Activated naive CD4-positive, alpha-beta T cell (primary cell): Measurements from ENCODE around the gene FPGT.
"Not testable (repeated sequence)": the region's sequence is repeated elsewhere in the genome, so short reads cannot be mapped to it uniquely, and the experiment has no call there.

Source experiments
- DNase-seq, 4 experiments: peaks; one replicate each; lab custom pipeline; 2025; lab: John Stamatoyannopoulos, UW

FPGT gene

DNA sequence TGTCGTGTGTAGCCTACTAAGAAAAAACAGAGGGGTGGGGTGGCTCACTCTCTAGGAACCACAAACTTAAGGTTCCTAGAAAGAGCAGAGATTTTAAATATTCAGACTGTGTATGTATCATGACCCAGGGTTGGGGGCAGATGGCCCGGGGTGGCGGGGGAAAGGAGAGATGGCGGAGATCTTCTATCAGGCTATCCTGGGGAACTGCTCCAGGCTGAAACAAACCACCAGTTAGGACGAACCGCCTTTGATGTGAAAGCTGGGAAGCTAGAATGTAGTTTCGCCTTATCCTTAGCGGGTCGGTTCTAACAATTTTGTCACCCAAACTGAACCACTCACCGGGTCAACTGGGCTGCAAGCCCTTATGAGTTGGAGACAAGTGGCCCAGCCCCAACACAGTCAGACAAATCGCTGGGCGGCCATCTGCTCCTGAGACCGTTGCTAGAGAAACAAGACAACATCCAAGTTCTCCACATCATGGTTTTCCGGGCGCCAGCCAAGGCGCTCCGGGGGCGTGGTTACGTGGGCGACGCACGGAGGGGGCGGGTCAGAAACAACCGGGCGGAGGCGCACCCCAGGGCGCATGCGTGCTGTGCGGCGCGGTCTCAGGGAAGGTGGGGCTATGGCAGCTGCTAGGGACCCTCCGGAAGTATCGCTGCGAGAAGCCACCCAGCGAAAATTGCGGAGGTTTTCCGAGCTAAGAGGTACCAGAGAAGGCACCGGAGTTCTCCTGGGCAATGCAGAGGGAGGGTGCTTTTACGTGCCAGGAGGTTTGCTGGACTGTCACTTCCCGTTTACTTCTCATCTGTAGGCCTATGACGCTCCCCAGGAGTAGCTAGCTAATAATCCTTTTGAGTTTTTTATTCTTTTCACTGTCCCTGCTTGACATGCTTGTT, at the start of gene FPGT, which contains the start of gene LRRIQ3:
Gene FPGT, plus strand, starts transcription at position 586 of the 896 bp plus-strand sequence. Its CDS starts 37 bp downstream, at position 623.
Gene LRRIQ3, minus strand, starts transcription at position 520 of the 896 bp plus-strand sequence. CDS start 14,492 bp downstream, outside the sequence.
- peak; percentile 88 to 94 (median 92) for DNase-seq

DNA sequence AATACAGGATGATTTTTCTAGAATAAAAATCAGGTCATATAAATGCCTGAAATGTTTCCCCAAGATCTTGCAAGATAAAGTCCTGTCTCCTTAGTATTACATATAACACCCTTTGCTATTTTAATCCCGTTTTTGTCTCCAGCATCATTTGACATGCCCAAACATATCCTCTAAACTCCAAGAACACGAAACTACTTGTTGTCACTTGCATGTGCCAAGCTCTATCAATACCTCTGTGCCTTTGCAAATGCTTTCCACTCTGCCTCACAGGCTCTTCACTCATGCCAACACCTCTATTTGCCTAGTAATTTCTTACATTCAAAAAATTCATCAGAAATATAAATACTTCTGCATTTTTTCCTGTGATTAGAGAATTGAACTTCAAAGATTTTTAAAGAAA, 38.0 kb upstream of the FPGT start:
- DNase-seq = no peak

DNA sequence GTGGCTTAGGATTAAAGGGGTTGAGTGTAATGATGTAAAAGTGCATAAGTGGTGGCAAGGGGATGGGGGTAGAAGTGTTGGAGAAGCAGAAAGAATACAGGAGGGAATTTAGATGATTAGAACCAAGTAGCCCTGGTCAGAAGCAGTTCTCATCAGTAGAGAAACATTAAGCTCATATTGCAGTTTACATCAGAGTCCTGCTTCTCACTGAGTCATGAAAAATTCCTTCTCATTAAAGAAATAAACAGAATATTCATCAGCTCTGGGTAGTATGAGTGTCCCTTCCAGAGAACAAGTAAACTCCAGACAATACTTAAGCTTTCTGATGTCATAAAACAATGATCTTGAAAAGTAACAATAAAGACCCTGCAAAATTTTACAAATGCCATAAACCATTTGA, 36.5 kb upstream of the FPGT start:
- no peak for DNase-seq

DNA sequence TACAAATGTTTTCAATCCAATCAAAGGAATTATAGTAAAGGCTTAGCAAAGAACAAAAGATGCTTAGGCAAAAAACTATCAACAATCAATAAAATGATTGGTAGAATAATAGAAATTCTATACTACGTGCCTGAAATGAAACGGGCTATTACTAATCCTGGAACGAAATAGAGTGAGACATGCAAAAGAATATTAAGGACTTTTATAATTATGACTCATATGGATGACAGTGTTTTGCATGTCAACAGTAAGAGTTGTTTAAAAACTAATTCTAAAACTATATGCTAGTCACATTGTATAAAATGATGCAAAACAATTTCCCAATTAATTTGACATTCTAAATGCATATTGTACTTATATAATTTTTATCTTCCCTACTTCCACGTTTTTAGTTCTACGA, 35.7 kb upstream of the FPGT start:
- no peak for DNase-seq

DNA sequence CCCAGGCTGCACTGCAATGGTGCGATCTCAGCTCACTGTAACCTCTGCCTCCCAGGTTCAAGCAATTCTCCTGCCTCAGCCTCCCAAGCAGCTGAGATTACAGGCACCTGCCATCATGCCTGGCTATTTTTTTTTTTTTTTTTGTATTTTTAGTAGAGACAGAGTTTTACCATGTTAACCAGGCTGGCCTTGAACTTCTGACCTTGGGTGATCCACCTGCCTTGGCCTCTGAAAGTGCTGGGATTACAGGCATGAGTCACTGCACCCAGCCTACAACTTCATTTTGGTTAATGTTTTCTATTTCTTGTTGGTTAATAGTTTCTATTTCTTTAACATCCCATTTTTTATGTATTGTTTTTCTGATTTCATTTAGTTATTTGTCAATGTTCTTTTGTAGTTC, 23.6 kb upstream of the FPGT start:
- not testable (repeated sequence) for DNase-seq

DNA sequence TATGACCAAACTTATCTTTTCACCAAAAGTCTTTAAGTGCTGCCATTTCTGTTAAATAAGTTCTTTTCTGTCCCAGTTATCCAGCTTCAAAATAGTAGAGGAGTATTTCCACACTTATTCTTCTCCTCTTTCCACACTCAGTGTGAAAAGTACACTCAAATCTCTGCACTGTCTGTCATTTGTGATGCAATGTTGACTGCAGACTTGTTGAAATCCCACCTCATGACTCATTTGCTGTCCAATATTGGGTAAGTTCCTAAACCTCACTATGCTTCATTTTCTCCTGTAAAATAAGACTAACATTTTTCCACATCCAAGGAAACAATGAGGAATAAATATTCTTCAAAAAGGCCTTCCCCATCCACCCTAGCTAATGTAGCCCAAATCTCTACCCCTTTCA, 17.6 kb upstream of the FPGT start:
- no peak for DNase-seq

DNA sequence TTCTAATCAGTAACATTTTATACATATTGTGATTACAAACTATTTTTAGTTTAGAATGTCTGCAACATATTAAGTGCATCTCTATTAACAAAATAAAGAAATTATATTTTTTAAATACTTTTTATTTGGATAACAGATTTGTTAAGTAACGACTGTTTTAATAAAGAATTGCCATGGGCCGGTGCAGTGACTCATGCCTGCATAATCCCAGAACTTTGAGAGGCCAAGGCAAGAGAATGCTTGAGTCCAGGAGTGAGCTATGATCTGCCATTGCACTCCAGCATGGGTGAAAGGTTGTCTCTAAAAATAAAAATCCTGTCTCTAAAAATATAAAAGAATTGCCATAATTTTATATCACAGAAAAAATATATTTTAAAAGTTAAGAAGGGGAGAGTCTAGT, 4.1 kb upstream of the FPGT start:
- no peak for DNase-seq

DNA sequence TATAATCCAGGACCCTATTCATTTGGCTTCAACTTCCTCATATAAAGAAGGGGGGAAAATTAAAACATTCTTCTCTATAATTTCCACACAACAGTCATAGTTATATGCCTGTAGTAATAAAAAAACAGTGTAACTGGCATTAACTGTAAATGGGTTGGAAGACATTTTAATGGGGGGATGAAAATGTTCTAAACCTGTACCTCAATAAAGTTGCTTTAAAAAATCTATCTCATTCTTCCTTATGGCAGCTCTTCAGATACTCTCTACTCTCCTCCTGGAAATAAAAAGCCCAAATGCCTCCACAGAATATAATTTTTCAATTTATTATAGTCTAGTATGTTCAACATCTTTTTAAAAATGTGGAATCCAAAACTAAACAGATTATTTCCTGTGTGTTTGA, 2.7 kb upstream of the FPGT start:
- no peak for DNase-seq

DNA sequence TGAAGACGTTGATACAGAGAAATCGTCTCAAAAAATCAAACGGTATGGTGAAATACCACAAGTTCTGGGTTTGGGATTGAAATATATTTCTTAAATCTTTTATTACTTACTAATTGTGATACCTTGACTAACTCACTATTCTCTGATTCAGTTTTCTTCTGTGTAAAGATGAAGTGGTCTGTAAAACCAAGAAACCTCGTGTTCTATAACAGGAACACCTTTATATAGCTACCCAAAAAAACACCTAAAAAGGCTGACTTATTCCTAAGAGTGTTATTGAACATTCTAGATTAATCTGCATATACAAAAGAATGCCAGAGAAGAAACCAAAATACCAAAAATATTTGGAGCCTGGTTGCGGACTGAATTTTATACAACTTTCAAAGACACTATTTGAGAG, 787 bp upstream of the FPGT start:
- DNase-seq = no peak

DNA sequence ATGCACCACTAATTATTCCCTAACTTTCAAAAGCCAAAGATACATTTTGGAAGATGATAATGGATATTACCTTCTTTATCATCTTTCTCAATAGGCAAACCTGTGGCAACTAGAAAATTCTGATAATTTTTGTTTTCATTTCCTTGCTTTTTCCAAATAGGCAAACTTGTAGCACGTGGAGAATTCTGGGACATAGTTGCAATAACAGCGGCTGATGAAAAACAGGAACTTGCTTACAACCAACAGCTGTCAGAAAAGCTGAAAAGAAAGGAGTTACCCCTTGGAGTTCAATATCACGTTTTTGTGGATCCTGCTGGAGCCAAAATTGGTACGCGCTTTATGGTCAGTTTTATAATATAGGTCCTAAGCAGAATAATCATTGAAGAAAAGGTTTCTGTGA, 1.5 kb downstream of the FPGT start:
- no peak for DNase-seq

DNA sequence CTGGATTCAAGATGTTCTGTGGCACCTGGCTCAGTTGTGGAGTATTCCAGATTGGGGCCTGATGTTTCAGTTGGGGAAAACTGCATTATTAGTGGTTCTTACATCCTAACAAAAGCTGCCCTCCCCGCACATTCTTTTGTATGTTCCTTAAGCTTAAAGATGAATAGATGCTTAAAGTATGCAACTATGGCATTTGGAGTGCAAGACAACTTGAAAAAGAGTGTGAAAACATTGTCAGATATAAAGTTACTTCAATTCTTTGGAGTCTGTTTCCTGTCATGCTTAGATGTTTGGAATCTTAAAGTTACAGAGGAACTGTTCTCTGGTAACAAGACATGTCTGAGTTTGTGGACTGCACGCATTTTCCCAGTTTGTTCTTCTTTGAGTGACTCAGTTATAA, 7.2 kb downstream of the FPGT start:
- no peak for DNase-seq

DNA sequence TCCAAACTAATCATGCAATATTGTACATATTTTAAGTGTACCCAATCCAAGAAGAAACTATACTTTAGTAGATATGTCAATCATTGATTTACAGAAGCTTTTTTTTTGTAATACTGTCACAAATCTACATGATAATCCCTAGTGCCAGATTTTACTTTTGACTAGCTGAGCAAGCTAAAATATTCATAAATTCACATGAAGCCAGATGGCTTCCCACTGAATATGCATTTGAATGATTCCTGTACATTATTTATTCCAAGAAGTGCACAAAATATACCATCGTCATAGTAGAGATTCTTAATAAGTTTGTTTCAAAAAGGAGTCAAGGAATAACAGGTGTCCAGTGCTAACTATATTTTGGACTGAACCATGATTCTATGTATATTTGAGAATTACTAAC, 17.2 kb downstream of the FPGT start:
- no peak for DNase-seq

DNA sequence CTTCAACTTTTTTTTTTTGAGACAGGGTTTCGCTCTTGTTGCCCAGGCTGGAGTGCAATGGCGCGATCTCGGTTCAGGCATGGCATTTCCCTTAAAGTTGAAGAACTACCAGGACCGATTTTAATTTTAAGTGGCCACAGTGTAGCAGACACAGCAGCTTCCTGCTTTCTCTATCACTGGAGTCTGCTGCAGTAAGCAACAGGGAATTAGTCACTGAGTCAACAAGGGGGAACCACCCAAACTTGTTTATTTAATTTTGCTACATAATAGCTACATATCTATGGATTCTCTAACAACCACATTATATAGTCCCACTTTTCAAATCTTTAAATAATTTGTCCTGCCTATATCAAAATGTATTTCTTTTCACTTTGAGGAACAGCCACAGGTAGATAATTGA, 24.7 kb downstream of the FPGT start:
- no peak for DNase-seq

DNA sequence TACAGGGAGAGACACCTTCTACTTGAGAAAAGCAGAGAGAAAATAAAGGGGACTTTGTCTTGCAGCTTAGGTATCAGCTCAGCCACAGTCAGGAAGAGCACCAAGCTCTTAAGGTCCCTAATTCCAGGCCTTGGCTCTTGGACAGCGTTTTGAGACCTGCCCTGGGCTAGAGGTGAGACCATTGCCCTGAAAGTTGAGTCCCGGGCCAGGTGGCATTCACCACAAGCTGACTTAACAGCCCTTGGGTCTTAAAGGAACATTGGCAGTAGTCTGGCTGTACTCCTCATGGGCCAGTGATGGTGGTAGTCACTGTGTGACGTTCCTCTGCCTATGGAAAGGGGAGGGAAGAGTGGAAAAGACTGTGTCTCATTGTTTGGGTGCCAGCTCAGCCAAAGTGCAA, 25.4 kb downstream of the FPGT start:
- no peak for DNase-seq

DNA sequence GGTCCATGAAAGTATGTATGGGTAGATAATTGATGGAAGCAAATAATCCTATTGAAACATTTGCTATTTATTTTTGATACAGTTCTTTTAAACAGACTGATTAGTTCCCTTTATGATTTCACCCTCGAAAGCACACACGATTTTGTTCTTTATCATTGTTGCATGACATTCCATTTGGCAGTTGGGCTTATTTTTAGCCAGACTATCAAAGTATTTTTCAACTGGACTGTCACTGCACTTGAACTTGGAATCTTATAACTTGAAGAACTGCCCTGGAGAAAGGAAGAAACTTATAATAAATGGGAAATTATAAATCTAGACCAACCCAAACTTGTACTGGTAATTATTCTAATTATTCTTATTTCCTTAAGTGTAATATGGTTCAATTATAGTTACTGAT, 37.1 kb downstream of the FPGT start, which contains the start of gene TNNI3K:
Gene TNNI3K, plus strand, starts transcription at position 235 of the 400 bp plus-strand sequence. Its CDS starts 65 bp downstream, at position 300.
- DNase-seq = no peak

DNA sequence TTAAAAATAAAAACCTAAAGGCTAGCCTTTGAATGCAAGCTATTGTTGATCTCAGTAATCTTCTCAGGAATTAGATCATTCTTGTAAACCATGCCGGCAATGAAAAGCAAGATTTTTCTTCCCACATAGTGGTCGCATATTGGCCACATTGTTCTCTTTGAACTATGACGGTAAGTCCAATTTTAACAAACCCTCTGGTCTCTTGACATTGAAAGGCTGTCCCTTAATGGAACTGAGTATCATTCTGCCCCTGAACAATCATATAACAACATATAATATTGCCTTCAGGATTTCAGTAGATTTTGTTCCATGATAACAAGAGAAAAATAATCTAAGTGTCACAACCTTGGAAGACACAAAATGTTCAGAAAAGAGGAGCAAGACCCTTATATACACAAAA, 38.4 kb downstream of the FPGT start:
- DNase-seq = no peak

DNA sequence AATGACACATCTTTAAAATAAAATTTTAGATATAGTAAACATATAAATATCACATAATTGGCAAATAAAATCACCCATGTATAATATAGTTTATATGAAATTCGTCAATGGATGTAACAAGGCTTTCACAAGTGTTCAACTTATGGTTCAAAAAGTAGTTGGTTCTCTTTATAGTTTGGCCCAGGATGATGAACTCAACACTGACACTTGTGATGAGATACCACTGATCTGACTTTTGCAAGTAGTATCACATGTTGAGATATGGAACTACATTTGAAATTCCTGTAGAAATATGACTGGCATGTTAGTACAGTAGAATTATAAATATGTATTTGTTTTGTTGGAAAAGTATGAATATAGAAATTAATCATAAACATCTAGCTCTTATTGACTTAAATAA, 39.0 kb downstream of the FPGT start:
- no peak for DNase-seq

DNA sequence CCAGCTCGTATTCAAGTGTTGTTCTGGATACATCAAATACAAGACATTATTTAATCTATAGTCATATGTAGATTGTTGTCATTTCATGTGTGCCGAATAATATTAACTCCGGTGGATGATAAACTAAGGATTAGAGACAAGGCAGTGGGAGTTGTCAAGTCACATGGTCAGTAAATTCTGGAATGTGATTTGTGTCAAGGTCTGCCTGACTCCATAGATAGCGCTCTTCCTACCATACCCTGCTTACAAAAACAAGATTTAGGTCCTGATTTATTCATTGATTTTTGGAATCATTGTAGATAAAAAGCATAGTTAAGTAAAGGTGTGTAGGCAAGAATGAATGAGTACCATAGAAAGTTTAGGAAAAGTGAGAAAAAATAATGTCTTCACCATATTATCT, 39.7 kb downstream of the FPGT start:
- no peak for DNase-seq

DNA sequence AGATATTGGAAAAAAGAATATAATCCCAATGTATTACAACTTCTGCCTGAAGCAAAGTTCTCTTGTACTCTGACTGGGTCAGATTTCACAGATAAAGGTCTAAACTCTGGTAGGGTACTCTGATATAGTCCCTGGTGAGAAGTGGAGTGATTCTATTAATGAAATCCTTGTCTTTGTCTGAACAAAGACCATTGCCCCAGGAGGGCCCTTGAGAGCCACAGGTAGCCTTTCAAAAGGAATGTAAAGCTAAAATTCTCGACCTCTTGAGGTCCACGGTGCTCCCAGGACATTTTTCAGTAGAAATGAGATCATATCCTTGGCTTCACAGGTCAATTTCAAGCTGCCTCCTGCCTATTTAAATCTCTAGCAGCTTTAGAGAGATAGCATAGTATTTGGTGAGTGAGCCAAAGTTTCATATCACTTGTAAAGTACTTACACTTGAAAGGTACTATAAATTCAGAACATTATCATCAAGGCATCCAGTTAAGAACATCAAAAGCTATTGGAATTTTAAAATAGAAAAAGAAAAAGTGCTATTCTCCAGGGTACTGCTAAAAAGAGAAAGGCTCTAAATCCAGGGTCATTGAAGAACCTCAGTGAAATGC, 47.2 kb downstream of the FPGT start:
- no peak for DNase-seq

DNA sequence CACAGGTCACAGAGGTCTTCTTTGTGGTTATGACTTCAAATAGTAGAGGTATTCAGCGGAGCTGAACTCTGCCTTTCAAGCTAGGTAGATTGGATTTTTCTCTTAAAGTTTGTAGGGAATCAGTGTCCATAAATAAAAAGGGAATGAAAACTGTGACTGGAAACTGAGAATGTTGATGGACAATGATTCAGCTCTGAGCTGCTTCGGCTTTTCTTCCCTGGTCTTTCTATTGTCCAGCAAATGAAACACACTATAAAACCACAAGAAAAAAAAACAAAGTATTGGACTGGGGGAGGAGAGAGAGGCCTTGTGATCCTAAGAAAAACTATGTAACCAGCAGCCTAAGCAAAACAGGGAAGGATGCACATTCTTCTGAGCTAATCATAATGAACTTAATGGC, 48.3 kb downstream of the FPGT start:
- DNase-seq = no peak

DNA sequence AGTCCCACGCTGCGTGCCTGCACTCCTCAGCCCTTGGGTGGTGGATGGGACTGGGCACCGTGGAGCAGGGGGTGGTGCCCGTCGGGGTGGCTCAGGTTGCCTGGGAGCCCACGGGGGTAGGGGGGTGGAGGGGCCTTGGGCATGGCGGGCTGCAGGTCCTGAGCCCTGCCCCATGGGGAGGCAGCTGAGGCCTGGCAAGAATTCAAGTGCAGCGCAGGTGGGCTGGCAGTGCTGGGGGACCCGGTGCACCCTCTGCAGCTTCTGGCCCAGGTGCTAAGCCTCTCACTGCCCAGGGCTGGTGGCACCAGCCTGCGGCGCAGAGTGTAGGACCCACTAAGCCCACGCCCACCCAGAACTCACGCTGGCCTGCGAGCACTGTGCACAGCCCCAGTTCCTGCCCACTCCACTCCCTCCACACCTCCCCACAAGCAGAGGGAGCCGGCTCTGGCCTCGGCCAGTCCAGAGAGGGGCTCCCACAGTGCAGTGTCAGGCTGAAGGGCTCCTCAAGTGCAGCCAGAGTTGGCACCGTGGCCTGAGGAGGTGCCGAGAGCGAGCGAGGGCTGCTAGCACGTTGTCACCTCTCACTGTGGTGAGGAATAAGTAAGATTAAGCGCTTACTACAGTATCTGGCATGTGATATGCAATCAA, 50.0 kb downstream of the FPGT start:
- DNase-seq = no peak

DNA sequence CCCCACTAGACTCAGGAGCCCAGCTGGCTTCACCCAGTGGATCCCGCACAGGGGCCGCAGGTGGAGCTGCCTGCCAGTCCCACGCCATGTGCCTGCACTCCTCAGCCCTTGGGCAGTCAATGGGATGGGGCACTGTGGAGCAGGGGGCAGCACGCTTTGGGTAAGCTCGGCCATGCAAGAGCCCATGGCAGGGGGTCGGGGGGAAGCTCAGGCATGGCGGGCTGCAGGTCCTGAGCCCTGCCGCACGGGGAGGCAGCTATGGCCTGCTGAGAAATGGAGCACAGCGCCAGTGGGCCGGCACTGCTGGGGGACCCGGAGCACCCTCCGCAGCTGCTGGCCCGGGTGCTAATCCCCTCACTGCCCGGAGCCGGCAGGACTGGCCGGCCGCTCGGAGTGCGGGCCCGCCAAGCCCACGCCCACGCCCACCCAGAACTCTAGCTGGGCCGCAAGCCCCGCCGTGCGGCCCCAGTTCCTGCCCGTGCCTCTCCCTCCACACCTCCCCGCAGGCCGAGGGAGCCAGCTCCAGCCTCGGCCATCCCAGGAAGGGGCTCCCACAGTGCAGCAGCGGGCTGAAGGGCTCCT, 55.3 kb downstream of the FPGT start:
- not testable (repeated sequence) for DNase-seq
